ENCODE results near the gene PRSS12.
A peak's percentile ranks its signal among the peaks of the same experiment; 100 is the strongest.
"Not testable (repeated sequence)": the region's sequence is repeated elsewhere in the genome, so short reads cannot be mapped to it uniquely, and the experiment has no call there.

Gene PRSS12

GRCh38 chr4:118352843-118353533 lies at the start of gene PRSS12:
Gene PRSS12, minus strand, starts transcription at chr4:118353003. Its CDS starts 283 bp downstream, at chr4:118352720.
- Histone ChIP-seq H3K9me3 (ENCODE audit: control insufficient read depth in 2 of 2, low read length in 2 of 2) (no peaks in the 10 kb centered on the region), H3K27ac (ENCODE audit: low read length) (no peak within 1 kb of the TSS), H3K9ac (ENCODE audit: low read length in 2 of 2) (peak within 1 kb of the TSS in 1 of 2 donors; percentile 42), H3K4me3 (ENCODE audit: low read length in 2 of 2) (peak within 1 kb of the TSS; percentile 65 to 70), H3K4me1 (ENCODE audit: control insufficient read depth, insufficient read depth, low read length) (peaks cover 10% of the 10 kb centered on the region), H3K27me3 (ENCODE audit: control insufficient read depth in 1 of 2, insufficient read depth in 2 of 2, low read length in 2 of 2) (peaks cover 22 to 33% of the 10 kb centered on the region in 2 donors), H3K36me3 (ENCODE audit: control insufficient read depth in 2 of 2, insufficient read depth in 2 of 2, low read length in 2 of 2) (no peaks in the 10 kb centered on the region)

GRCh38 chr4:118400356-118400755 lies 47.6 kb upstream of the PRSS12 start:
- Histone ChIP-seq H3K9ac (ENCODE audit: low read length in 2 of 2) (no peak overlapping the region), H3K4me3 (ENCODE audit: low read length in 2 of 2) (no peak overlapping the region), H3K4me1 (ENCODE audit: control insufficient read depth, insufficient read depth, low read length) (no peaks in the 10 kb centered on the region), H3K27ac (ENCODE audit: low read length) (no peak overlapping the region), H3K27me3 (ENCODE audit: control insufficient read depth in 1 of 2, insufficient read depth in 2 of 2, low read length in 2 of 2) (no peaks in the 10 kb centered on the region), H3K9me3 (ENCODE audit: control insufficient read depth in 2 of 2, low read length in 2 of 2) (no peaks in the 10 kb centered on the region), H3K36me3 (ENCODE audit: control insufficient read depth in 2 of 2, insufficient read depth in 2 of 2, low read length in 2 of 2) (no peaks in the 10 kb centered on the region)

GRCh38 chr4:118399883-118400282 lies 47.1 kb upstream of the PRSS12 start:
- H3K4me3 ChIP-seq (ENCODE audit: low read length in 2 of 2); H3K4me1 ChIP-seq (ENCODE audit: control insufficient read depth, insufficient read depth, low read length); H3K27me3 ChIP-seq (ENCODE audit: control insufficient read depth in 1 of 2, insufficient read depth in 2 of 2, low read length in 2 of 2); H3K36me3 ChIP-seq (ENCODE audit: control insufficient read depth in 2 of 2, insufficient read depth in 2 of 2, low read length in 2 of 2); H3K9ac ChIP-seq (ENCODE audit: low read length in 2 of 2); H3K9me3 ChIP-seq (ENCODE audit: control insufficient read depth in 2 of 2, low read length in 2 of 2); H3K27ac ChIP-seq (ENCODE audit: low read length): not testable (repeated sequence)

- H3K9ac ChIP-seq (ENCODE audit: low read length in 2 of 2): no peak overlapping the region
- no peaks in the 10 kb centered on the region for H3K27me3 ChIP-seq (ENCODE audit: control insufficient read depth in 1 of 2, insufficient read depth in 2 of 2, low read length in 2 of 2)
- no peaks in the 10 kb centered on the region for H3K9me3 ChIP-seq (ENCODE audit: control insufficient read depth in 2 of 2, low read length in 2 of 2)
- no peaks in the 10 kb centered on the region for H3K36me3 ChIP-seq (ENCODE audit: control insufficient read depth in 2 of 2, insufficient read depth in 2 of 2, low read length in 2 of 2)
- no peak overlapping the region for H3K27ac ChIP-seq (ENCODE audit: low read length)
- no peaks in the 10 kb centered on the region for H3K4me1 ChIP-seq (ENCODE audit: control insufficient read depth, insufficient read depth, low read length)
- no peak overlapping the region for H3K4me3 ChIP-seq (ENCODE audit: low read length in 2 of 2)
These were observed 45.7 kb upstream of the PRSS12 start for GRCh38 chr4:118398226-118399090.

GRCh38 chr4:118397623-118397979 lies 44.8 kb upstream of the PRSS12 start:
- no peak overlapping the region for H3K27ac ChIP-seq (ENCODE audit: low read length)
- no peaks in the 10 kb centered on the region for H3K27me3 ChIP-seq (ENCODE audit: control insufficient read depth in 1 of 2, insufficient read depth in 2 of 2, low read length in 2 of 2)
- H3K4me1 ChIP-seq (ENCODE audit: control insufficient read depth, insufficient read depth, low read length): no peaks in the 10 kb centered on the region
- no peaks in the 10 kb centered on the region for H3K9me3 ChIP-seq (ENCODE audit: control insufficient read depth in 2 of 2, low read length in 2 of 2)
- H3K4me3 ChIP-seq (ENCODE audit: low read length in 2 of 2): no peak overlapping the region
- H3K36me3 ChIP-seq (ENCODE audit: control insufficient read depth in 2 of 2, insufficient read depth in 2 of 2, low read length in 2 of 2): no peaks in the 10 kb centered on the region
- H3K9ac ChIP-seq (ENCODE audit: low read length in 2 of 2): no peak overlapping the region

GRCh38 chr4:118396881-118397622 lies 44.2 kb upstream of the PRSS12 start:
- H3K27me3 ChIP-seq (ENCODE audit: control insufficient read depth in 1 of 2, insufficient read depth in 2 of 2, low read length in 2 of 2): no peaks in the 10 kb centered on the region
- no peaks in the 10 kb centered on the region for H3K9me3 ChIP-seq (ENCODE audit: control insufficient read depth in 2 of 2, low read length in 2 of 2)
- no peaks in the 10 kb centered on the region for H3K36me3 ChIP-seq (ENCODE audit: control insufficient read depth in 2 of 2, insufficient read depth in 2 of 2, low read length in 2 of 2)
- H3K4me3 ChIP-seq (ENCODE audit: low read length in 2 of 2): no peak overlapping the region
- H3K27ac ChIP-seq (ENCODE audit: low read length): no peak overlapping the region
- H3K9ac ChIP-seq (ENCODE audit: low read length in 2 of 2): no peak overlapping the region
- H3K4me1 ChIP-seq (ENCODE audit: control insufficient read depth, insufficient read depth, low read length): no peaks in the 10 kb centered on the region

GRCh38 chr4:118395057-118395644 lies 42.3 kb upstream of the PRSS12 start:
- no peaks in the 10 kb centered on the region for H3K9me3 ChIP-seq (ENCODE audit: control insufficient read depth in 2 of 2, low read length in 2 of 2)
- no peaks in the 10 kb centered on the region for H3K4me1 ChIP-seq (ENCODE audit: control insufficient read depth, insufficient read depth, low read length)
- no peak overlapping the region for H3K4me3 ChIP-seq (ENCODE audit: low read length in 2 of 2)
- no peaks in the 10 kb centered on the region for H3K27me3 ChIP-seq (ENCODE audit: control insufficient read depth in 1 of 2, insufficient read depth in 2 of 2, low read length in 2 of 2)
- no peaks in the 10 kb centered on the region for H3K36me3 ChIP-seq (ENCODE audit: control insufficient read depth in 2 of 2, insufficient read depth in 2 of 2, low read length in 2 of 2)
- no peak overlapping the region for H3K27ac ChIP-seq (ENCODE audit: low read length)
- no peak overlapping the region for H3K9ac ChIP-seq (ENCODE audit: low read length in 2 of 2)

- H3K4me1 ChIP-seq (ENCODE audit: control insufficient read depth, insufficient read depth, low read length); H3K9ac ChIP-seq (ENCODE audit: low read length in 2 of 2); H3K36me3 ChIP-seq (ENCODE audit: control insufficient read depth in 2 of 2, insufficient read depth in 2 of 2, low read length in 2 of 2); H3K27me3 ChIP-seq (ENCODE audit: control insufficient read depth in 1 of 2, insufficient read depth in 2 of 2, low read length in 2 of 2); H3K27ac ChIP-seq (ENCODE audit: low read length); H3K9me3 ChIP-seq (ENCODE audit: control insufficient read depth in 2 of 2, low read length in 2 of 2); H3K4me3 ChIP-seq (ENCODE audit: low read length in 2 of 2): not testable (repeated sequence)
These were observed 39.7 kb upstream of the PRSS12 start for GRCh38 chr4:118392509-118392908.

GRCh38 chr4:118390121-118390520 lies 37.3 kb upstream of the PRSS12 start:
- no peak overlapping the region for H3K4me3 ChIP-seq (ENCODE audit: low read length in 2 of 2)
- no peaks in the 10 kb centered on the region for H3K36me3 ChIP-seq (ENCODE audit: control insufficient read depth in 2 of 2, insufficient read depth in 2 of 2, low read length in 2 of 2)
- H3K4me1 ChIP-seq (ENCODE audit: control insufficient read depth, insufficient read depth, low read length): no peaks in the 10 kb centered on the region
- H3K27ac ChIP-seq (ENCODE audit: low read length): no peak overlapping the region
- H3K9ac ChIP-seq (ENCODE audit: low read length in 2 of 2): no peak overlapping the region
- H3K9me3 ChIP-seq (ENCODE audit: control insufficient read depth in 2 of 2, low read length in 2 of 2): peaks cover 0 to 3% of the 10 kb centered on the region in 2 donors
- H3K27me3 ChIP-seq (ENCODE audit: control insufficient read depth in 1 of 2, insufficient read depth in 2 of 2, low read length in 2 of 2): no peaks in the 10 kb centered on the region

GRCh38 chr4:118389721-118390120 lies 36.9 kb upstream of the PRSS12 start:
- no peaks in the 10 kb centered on the region for H3K27me3 ChIP-seq (ENCODE audit: control insufficient read depth in 1 of 2, insufficient read depth in 2 of 2, low read length in 2 of 2)
- H3K9ac ChIP-seq (ENCODE audit: low read length in 2 of 2): no peak overlapping the region
- peaks cover 0 to 3% of the 10 kb centered on the region in 2 donors for H3K9me3 ChIP-seq (ENCODE audit: control insufficient read depth in 2 of 2, low read length in 2 of 2)
- no peak overlapping the region for H3K27ac ChIP-seq (ENCODE audit: low read length)
- no peaks in the 10 kb centered on the region for H3K36me3 ChIP-seq (ENCODE audit: control insufficient read depth in 2 of 2, insufficient read depth in 2 of 2, low read length in 2 of 2)
- no peak overlapping the region for H3K4me3 ChIP-seq (ENCODE audit: low read length in 2 of 2)
- no peaks in the 10 kb centered on the region for H3K4me1 ChIP-seq (ENCODE audit: control insufficient read depth, insufficient read depth, low read length)

Measured in stomach smooth muscle (tissue), 2 donors.